Stimulated activated CD4-positive, alpha-beta T cell treated with anti-CD3 and anti-CD28 coated beads, Interleukin-12 subunit alpha, Interleukin-12 subunit beta, amount 100 ng/mL, for 4 hours (primary cell): ENCODE data around the gene ADAMTSL3.
"Not testable (repeated sequence)": the region's sequence is repeated elsewhere in the genome, so short reads cannot be mapped to it uniquely, and the experiment has no call there.

ENCODE experiments used
- DNase-seq: peaks from one replicate; pipeline ENCODE4 v3.0.0-alpha.2; 2020

ADAMTSL3 gene

GRCh38 chr15:83656943-83657528, 3.1 kb downstream of the ADAMTSL3 start:
- DNase-seq, result no peak

DNA sequence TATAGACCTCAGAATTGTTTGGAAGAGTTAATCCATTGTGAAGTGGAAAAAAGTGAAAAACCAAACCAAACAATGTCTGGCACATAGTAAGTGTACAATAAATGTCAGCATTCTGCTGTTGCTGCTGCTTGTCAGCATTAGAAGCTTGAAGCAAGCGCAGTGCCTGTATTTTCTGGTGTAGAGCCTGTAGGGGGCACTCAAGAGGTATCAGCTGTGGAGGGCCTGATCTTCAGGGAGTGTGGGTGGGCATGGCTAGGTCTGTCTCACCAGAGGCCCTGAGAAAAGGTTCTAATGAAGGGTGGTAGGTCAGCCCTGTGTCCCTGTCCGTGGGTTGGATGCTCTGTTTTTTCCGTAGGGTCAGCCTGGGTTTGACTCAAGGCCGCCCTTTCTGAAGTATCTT, 3.6 kb downstream of the ADAMTSL3 start:
- no peak for DNase-seq

- no peak for DNase-seq
Observed at GRCh38 chr15:83658430-83659416, 4.8 kb downstream of the ADAMTSL3 start.

DNA sequence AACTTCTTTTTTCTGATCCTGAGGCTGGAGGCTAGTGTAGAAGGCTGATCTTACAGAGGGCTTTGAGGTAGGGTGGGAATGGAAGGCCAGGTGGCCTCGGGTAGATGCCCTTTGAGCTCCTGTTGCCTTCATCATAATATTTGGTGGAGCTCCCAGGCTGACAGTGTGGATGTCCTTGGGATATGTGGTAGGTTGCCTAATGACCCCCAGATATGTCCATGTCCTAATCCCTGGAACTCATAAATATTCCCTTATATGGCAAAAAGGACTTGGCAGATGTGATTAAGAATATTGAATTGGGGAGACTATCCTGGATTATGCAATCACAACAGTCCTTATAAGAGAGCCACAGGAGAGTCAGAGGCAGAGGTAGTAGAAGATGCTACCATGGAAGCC, 5.5 kb downstream of the ADAMTSL3 start:
- no peak for DNase-seq

DNA sequence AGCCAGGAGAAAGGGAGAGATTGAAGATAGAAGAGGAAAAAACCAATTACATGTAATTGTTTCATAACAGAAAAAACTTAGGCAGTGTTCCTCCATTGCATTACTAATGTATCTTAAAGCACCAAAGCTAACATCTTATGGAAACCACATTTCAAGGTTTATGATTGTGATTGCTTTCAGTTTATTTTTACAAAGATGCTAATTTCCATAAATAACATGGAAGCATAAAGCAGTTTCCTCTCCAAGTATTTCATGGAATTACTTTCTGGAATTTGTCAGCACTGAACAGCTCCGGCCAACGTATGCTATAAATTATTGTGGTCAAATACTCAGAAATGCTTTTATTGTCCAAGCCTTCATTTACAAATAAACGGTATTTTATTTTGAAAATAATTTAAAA, 11.6 kb downstream of the ADAMTSL3 start:
- no peak for DNase-seq

DNA sequence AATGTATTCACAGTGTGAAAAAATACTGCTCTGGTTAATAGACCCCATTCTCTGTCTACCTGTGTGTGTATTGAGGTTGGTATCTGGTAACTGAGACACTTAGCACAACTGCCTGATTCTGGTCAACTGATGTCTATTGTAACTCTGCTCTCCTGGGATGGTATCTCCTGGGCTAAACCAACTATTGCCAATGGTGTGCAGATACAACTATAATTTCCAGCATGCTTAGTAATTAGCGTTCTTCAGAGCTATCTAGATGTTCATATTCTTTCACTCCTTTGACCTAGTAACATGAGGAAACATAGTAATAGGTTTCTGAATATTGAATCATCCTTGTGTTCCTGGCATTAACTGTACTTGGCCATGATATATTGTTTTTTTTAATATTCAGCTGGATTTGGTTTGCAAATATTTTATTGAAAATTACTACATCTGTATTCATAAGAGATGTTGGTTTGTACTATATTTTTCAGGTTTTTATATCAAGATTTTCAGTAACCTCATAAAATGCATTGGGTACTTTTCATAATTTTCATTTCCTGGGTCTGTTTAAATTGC, 16.8 kb downstream of the ADAMTSL3 start:
- no peak for DNase-seq

DNA sequence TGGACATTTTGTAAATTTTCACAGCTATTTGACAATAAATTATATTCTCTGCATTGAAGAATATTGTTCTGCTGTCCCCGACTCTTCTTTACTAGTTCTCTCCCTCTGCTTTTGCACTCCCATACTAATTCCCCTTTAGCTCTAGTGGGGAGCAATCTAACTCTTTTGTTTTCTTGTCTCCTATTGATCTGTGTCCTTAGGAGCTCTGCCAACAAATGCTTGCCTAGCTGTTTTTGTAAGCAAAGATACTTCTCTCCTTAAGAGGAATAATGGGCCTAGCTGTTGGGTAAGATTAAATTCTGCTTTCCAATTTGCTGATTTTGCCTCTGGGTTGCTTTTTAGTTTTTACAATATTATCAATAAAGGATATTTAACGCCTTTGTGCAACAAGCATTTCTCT, 17.7 kb downstream of the ADAMTSL3 start:
- no peak for DNase-seq

GRCh38 chr15:83673385-83673784, 19.5 kb downstream of the ADAMTSL3 start:
- no peak for DNase-seq

DNA sequence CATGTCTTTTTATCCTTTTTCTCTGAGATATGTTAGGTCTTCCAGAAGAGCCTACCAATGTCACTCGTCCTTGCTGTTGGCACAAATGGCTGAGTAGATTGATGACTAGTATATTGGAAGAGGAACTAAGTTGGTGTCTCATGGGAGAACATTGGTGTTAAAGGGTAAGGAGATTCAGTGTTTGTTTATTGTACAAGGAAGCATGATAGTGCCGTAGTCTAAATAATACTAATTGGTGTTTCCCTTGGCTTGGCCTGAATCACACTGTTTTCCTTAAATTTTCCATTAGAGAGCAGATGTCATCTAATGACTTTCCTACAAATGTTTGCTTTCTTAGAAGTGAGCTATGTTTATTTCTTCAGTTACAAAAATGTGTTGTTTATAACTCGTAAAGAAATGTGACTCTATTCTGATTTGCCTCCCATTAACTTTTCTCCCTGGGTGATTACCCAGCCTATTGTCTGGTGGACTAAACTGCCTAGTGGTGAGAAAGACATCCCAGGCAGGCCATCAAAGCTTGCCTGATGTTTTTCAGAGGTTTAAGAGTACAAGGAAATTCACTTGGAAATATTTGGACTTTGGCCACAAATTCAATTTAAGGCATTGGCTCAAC, 28.7 kb downstream of the ADAMTSL3 start:
- DNase-seq, result no peak

DNA sequence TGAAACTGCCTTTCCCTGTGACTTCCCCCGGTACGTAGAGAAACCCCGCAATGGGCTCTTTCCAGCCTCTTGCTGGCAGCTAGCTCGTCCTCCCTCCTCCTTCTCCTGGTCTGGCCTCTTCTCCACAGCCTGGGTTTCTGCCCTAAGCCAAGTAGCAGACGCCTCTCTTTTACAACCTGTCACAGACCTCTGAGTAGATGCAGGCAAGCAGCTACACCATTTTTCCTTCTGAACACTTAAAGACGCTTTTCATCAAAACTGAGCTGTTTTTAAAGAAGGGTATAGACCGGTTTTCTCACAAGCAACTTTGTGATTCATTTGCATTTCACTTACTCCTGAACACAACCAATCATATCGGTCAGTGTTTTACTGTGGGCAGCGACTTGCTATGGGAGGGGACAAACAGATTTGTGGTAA, 32.0 kb downstream of the ADAMTSL3 start:
- no peak for DNase-seq

DNA sequence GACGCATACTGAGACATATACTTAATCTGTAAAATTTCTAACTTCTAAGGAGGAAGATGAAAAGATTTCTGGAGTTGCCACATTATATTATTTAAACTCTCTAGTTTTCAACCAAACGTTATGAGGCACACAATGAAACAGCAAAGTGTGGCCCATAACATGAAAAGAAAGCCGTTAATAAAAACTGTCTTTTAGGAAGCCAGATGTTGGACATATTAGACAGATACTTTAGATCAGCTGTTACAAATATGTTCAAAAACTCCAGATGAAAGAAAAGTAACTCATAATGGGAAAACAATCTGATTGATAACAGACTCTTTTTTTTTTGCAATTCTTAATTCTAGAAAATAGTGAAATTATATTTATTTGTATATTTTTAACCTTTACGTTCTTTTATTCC, 34.3 kb downstream of the ADAMTSL3 start:
- DNase-seq, result no peak

GRCh38 chr15:83690676-83691075, 36.8 kb downstream of the ADAMTSL3 start:
- DNase-seq, result no peak

DNA sequence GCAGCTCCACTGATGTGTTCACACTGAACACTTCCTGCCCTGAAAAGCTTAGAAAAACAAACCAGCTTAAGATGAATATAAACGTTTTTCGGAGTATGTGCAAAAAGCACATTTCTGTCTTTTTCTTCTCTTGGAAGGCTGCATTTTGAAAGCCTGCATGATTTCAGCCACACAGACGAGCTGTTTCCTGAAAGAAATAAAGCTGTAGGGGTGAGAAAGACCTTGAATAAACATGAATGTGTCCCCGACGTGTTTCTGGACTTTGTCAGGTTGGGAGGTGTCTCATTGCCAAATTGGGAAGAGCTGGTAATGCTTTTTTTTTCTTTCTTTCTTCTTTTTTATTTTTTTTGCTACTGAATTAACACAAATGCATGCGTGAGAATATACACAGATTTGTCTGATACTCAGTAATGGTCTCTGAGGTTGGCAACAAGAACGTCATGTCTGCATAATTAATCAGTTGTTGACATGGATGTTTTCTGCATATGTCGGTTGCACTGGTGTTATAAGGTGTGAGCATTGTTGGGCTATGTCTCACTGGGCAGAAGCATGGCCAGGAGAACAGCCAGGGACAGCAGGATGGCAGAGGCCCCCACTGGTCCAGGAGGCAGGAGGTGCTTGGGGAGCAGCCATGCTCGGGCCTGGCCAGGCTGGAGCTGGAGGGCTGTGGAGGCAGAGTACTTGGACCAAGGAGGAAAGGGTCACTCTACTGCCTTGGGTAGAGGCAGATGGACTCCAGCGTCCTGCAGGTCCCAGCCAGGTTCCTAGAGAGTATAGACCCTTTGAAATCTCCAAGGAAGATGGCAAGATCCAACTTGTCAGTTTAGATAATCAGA, 39.0 kb downstream of the ADAMTSL3 start:
- no peak for DNase-seq

GRCh38 chr15:83694015-83694414, 40.1 kb downstream of the ADAMTSL3 start:
- no peak for DNase-seq

GRCh38 chr15:83694536-83694935, 40.6 kb downstream of the ADAMTSL3 start:
- DNase-seq, result no peak

GRCh38 chr15:83695246-83695645, 41.3 kb downstream of the ADAMTSL3 start:
- no peak for DNase-seq

- no peak for DNase-seq
Observed at GRCh38 chr15:83695901-83696425, 42.0 kb downstream of the ADAMTSL3 start.

GRCh38 chr15:83697716-83698115, 43.8 kb downstream of the ADAMTSL3 start:
- DNase-seq, result no peak

DNA sequence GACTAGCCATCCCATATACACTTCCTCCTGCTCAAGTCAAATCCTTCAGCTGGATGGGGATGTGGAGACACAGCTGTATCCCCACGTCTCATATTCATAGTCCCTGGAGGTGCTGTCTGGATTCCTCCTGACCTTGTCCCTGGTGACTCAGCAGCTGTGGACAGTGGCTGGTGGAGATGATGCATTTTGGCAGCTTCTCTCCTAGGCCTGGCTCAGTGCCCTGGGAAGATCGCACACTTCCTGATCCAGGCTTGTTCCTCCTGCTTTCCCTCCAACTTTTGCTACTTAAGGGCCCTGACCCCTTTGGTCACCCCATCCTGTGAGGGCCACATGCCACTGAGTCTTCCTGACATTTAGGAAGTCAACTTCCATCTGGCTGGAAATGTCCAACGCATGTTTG, 44.4 kb downstream of the ADAMTSL3 start:
- no peak for DNase-seq

DNA sequence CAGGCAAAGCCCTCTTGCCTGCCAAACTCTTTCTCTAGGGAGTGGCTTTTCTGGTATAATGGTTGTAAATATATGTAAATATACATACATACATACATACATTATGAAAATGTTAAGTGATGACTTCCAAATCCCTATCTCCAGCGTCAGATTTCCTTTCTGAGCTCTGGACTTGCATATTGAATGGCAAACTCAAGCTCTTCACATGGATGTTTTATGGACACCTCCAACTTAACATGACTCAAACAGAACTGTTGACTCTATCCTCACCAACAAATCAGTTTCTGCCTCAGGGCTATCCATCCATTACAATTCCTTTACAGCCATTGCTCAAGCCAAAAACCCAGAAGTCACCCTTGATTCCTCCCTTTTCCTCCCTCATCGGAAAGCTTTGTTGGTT, 45.1 kb downstream of the ADAMTSL3 start:
- no peak for DNase-seq

GRCh38 chr15:83700082-83700481, 46.2 kb downstream of the ADAMTSL3 start:
- DNase-seq, result no peak

DNA sequence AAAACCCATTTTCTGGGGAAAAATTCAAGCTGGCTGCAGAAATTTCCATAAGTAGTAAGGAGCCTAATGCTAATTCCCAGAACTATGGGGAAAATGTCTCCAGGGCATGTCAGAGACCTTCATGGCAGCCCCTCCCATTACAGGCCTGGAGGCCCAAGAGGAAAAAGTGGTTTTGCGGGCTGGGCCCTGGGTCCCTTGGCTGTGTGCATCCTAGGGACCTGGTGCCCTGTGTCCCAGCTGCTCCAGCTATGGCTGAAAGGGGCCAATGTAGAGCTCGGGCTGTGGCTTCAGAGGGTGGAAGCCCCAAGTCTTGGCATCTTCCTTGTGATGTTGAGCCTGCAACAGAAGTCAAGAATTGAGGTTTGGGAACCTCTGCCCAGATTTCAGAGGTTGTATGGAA, 48.4 kb downstream of the ADAMTSL3 start:
- DNase-seq, result not testable (repeated sequence)
